HEK293T (cell line): Measurements from ENCODE around the gene PCDH18.

Experiments
- BHLHE40 ChIP-seq: fragments of 450-650 bp; IDR thresholded peaks from 2 replicates; pipeline ENCODE4 v1.6.1; 2016; ENCODE audit warnings: mild to moderate bottlenecking, moderate library complexity, borderline replicate concordance
- ELF4 ChIP-seq: fragments of 450-650 bp; IDR thresholded peaks from 2 replicates; pipeline ENCODE4 v1.6.1; 2017; ENCODE audit warnings: antibody characterized with exemption
- FOXA1 ChIP-seq: fragments of 450-650 bp; IDR thresholded peaks from 2 replicates; pipeline ENCODE4 v1.6.1; 2016; ENCODE audit warnings: mild to moderate bottlenecking
- NFRKB ChIP-seq: fragments of 450-650 bp; IDR thresholded peaks from 2 replicates; pipeline ENCODE4 v1.6.1; 2016; ENCODE audit warnings: mild to moderate bottlenecking, moderate library complexity
- SP1 ChIP-seq: fragments of 450-650 bp; IDR thresholded peaks from 2 replicates; pipeline ENCODE4 v1.6.1; 2017
- SUZ12 ChIP-seq: fragments of 450-650 bp; IDR thresholded peaks from 2 replicates; pipeline ENCODE4 v1.6.1; 2016; ENCODE audit warnings: mild to moderate bottlenecking
- TARDBP ChIP-seq: fragments of 450-650 bp; IDR thresholded peaks from 2 replicates; pipeline ENCODE4 v1.6.1; 2016
- ZNF384 ChIP-seq: fragments of 450-650 bp; IDR thresholded peaks from 2 replicates; pipeline ENCODE4 v1.6.1; 2016

GRCh38 chr4:137531168-137531985 lies 917 bp downstream of the PCDH18 start:
- TF ChIP-seq SP1 (no peak), ZNF384 (no peak), BHLHE40 (no peak), SUZ12 (no peak), ELF4 (no peak), NFRKB (no peak), TARDBP (no peak), FOXA1 (no peak)
